GM12878 (cell line): ENCODE results near the gene B4GALT7.
"Not testable (repeated sequence)": the region's sequence is repeated elsewhere in the genome, so short reads cannot be mapped to it uniquely, and the experiment has no call there.

Experiments
- BRCA1 ChIP-seq: IDR thresholded peaks from 2 replicates; pipeline ENCODE4 v1.6.1; 2011; ENCODE audit warnings: low read depth, low read length, improper control_type of control experiment
- EGR1 ChIP-seq, 2 experiments: IDR thresholded peaks; 1 replicate in 1 of 2; 2 replicates in 1 of 2; pipeline ENCODE4 v1.6.1; 2011 to 2012; ENCODE audit warnings: low read depth in 2 of 2, low read length in 2 of 2, borderline replicate concordance in 1 of 2, mild to moderate bottlenecking in 1 of 2, moderate library complexity in 1 of 2
- NR2C2 ChIP-seq: IDR thresholded peaks from 2 replicates; pipeline ENCODE4 v1.6.1; 2011; ENCODE audit warnings: borderline replicate concordance, low read depth; ENCODE audit not compliant: control insufficient read depth, insufficient read length
- SIX5 ChIP-seq: IDR thresholded peaks from 2 replicates; pipeline ENCODE4 v1.6.1; 2011; ENCODE audit warnings: mild to moderate bottlenecking, low read depth, low read length, moderate library complexity; ENCODE audit not compliant: severe bottlenecking
- TF ChIP-seq, protein P1 (sequence below), 3 experiments: IDR thresholded peaks in 2 of 3; conservative IDR thresholded peaks in 1 of 3; 2 replicates each; pipeline ENCODE4 v1.5.1; 2011; ENCODE audit warnings: low read depth in 3 of 3, low read length in 3 of 3, mild to moderate bottlenecking in 3 of 3, control low read depth in 2 of 3, moderate library complexity in 2 of 3, inconsistent platforms in 1 of 3, mixed read lengths in 1 of 3; ENCODE audit not compliant: control insufficient read depth in 2 of 3, insufficient read depth in 1 of 3; ENCODE audit errors: extremely low read depth in 1 of 3

DNA sequence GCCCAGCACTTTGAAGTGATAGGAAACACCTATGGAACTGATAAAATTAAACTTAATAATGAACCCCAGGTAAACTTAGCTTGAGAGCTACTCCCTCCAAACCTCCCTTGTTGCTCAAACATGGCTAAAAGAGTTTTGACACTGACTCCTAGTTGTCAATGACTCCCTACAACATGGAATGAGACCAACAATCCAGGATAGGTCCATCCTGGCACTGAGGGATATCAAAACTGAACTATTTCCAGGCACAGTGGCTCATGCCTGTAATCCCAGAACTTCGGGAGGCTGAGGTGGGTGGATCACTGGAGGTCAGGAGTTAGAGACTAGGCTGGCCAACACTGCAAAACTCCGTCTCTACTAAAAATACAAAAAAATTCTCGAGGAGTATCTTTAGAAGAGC lies 58.6 kb downstream of the B4GALT7 start:
- TF ChIP-seq, protein P1, sequence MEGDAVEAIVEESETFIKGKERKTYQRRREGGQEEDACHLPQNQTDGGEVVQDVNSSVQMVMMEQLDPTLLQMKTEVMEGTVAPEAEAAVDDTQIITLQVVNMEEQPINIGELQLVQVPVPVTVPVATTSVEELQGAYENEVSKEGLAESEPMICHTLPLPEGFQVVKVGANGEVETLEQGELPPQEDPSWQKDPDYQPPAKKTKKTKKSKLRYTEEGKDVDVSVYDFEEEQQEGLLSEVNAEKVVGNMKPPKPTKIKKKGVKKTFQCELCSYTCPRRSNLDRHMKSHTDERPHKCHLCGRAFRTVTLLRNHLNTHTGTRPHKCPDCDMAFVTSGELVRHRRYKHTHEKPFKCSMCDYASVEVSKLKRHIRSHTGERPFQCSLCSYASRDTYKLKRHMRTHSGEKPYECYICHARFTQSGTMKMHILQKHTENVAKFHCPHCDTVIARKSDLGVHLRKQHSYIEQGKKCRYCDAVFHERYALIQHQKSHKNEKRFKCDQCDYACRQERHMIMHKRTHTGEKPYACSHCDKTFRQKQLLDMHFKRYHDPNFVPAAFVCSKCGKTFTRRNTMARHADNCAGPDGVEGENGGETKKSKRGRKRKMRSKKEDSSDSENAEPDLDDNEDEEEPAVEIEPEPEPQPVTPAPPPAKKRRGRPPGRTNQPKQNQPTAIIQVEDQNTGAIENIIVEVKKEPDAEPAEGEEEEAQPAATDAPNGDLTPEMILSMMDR (IDR thresholded peaks at IDR 0.05 in 2 of 3, conservative IDR thresholded peaks at IDR 0.05 in 1 of 3; ENCODE audit: control insufficient read depth in 2 of 3, extremely low read depth in 1 of 3, insufficient read depth in 1 of 3, low read depth in 3 of 3, low read length in 3 of 3): not testable (repeated sequence)
- not testable (repeated sequence) for TF ChIP-seq NR2C2; SIX5; EGR1 (IDR thresholded peaks at IDR 0.05; ENCODE audit: borderline replicate concordance in 1 of 2, low read depth in 2 of 2, low read length in 2 of 2); BRCA1
